ENCODE results near the gene POLR2L.

Gene POLR2L

GRCh38 chr11:842370-843002 lies at the start of gene POLR2L, which contains the start of gene TSPAN4:
Gene POLR2L, minus strand, starts transcription at chr11:842529. Its CDS starts 21 bp downstream, at chr11:842508.
Gene TSPAN4, plus strand, starts transcription at chr11:842852. Its CDS starts 7,453 bp downstream, at chr11:850305.
- DNase-seq = peak; percentile 77 to 93

DNA sequence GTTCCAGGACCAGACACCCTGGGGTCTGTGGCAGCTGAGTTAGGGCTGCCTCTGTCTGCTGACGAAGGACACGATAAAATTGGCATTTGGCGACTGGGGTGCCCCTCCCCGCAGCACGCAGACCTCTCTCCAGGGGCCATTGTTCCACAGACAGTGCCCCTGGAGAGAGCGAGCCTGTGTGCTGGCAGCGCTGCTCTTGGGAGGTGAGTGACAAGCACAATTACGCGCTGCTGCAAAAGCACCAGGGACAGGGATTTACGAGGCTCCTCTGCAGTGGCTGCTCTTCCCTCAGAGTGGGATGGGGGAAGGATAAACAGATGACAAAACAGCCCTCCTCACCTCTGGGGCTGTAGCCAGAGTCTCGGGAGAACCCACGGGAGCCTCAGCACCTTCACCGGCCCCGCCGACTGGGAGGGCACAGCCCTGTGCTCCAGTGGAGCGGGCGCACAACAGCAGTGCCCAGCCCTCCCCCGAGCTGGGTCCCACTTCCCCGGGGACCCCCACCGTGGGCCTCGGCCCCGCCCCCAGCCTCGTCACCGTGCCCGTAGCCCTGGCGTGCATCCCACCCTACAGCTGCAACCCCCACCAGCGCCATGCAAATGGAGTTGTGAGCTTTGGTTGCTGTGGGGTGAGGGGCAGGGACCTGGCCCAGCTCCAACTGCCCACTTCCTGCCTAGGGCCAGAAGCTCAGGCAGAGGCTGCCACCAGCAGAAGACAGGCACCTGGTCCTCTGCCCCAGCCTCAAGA lies 48.6 kb upstream of the POLR2L start:
- no peak for DNase-seq

GRCh38 chr11:889687-890475 lies 47.6 kb upstream of the POLR2L start:
- no peak for DNase-seq

DNA sequence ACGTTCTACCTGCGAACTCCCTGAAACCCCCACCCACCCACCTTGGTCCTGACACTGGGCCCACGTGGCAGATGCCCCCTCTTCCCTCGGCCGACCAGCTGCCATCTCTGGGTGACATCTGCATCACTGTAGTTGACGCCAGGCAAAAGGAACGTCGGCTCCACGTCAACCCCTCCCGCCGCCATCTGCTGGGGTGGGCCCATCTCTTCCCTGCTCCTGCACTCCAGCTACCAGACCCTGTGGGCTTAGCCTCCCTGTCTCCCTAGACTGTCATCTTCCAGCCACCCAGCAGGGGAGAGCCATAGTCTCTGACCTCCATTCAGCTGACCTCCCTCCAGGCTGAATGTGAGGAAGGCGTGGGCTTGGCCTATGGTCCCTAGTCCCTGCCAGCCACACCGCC lies 46.9 kb upstream of the POLR2L start:
- DNase-seq = no peak

DNA sequence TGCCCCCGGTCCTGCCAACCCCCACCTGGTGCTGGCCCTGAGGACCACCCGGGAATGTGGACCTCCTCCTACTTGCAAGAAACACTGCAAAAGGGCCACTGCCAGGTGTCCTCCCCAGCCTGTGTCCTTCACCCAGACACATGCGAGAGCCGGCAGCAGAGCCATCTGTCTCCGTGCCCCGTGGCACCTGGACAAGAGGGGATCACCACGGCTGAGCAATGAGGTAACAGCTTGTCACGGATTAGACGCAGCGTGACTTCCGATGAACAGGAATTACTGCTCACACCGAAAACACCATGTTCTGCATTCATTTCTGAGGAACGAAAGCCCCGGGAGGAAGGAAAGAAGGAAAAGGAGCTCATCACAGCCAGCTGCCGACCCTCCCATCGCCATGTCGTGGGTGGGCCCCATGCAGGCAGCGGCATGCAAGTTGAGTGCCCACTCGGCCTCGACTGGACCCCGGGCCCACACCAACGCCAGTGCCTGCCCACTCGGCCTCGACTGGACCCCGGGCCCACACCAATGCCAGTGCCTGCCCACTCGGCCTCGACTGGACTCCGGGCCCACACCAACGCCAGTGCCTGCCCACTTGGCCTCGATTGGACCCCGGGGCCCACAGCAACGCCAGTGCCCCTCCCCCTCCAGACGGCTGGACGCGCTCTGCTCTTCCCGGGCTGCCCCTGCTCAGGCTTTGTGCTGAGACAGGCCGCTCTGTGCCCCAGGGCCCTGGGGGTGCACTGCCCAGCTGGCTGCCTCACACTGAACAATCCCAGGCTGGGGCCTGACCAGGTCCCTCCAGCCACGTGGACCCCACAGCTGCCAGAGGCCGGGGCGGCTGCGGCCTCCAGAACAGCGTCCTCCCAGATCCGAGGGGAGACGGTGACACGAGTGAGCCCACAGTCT lies 46.2 kb upstream of the POLR2L start:
- DNase-seq = no peak

- no peak for DNase-seq
Observed at GRCh38 chr11:887589-887988, 45.3 kb upstream of the POLR2L start.

- DNase-seq = no peak
Observed at GRCh38 chr11:886568-886967, 44.2 kb upstream of the POLR2L start.

DNA sequence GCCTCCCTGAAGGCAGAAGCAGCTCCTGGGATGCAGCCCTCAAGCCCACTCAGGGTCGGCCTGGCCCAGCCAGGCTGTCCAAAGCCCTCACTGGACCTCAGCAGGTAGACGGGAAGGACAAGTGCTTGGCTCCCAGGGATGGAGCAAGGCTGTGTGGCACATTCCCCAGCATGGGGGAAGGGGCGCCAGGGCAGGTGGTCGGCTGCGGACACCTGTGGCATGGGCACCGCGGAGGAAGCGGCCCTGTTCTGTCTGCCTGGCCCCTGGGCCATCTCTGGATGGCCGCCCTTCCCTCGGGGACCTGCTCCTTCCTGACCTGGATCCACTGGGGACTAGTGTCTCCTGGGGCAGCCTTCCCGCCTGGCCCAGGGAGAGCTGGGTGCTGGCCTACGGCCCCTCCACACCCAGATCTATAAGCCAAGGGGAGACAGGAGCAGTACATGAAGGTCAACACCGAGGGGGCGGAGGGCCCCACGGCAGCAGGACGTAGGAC lies 42.3 kb upstream of the POLR2L start:
- no peak for DNase-seq

DNA sequence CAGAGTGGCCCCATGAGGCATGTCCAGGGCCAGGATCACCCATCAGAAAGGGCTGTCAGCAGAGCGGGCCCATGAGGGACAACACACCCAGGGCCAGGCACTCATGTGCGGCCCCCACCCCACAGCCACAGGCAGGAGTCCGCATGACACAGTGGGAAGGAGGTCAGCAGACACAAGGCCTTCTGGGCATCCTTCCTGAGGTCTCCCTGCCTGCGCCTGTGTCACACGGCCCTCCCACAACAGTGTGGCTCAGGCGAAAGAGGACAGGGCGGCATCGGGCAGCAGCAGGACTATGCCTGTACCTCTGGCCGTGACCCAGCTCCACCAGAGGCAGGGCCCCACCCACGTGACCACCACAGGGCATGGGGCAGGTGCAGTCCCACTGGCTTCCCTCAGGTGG lies 41.2 kb upstream of the POLR2L start:
- DNase-seq = no peak

- no peak for DNase-seq
Observed at GRCh38 chr11:882596-882995, 40.3 kb upstream of the POLR2L start.

DNA sequence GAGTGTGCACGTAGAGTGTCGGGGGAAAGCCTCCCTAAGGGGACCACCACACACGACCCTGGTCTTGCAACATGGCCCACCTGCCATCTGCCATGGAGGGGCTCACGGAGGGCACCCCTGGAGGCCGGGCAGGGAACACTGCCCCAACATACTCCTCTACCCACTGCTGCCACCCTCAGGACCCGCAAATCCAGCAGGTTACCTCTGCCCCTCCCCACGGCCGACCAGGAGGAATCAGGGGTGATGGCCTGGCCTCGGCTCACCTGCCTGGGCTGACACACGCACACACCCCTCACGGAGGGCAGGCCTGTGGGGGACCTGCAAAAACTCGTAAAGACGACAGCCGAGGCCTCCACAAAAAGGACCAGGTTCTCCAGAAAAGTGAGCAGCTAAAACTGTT lies 38.1 kb upstream of the POLR2L start:
- no peak for DNase-seq

- no peak for DNase-seq
Observed at GRCh38 chr11:877565-877964, 35.2 kb upstream of the POLR2L start.

DNA sequence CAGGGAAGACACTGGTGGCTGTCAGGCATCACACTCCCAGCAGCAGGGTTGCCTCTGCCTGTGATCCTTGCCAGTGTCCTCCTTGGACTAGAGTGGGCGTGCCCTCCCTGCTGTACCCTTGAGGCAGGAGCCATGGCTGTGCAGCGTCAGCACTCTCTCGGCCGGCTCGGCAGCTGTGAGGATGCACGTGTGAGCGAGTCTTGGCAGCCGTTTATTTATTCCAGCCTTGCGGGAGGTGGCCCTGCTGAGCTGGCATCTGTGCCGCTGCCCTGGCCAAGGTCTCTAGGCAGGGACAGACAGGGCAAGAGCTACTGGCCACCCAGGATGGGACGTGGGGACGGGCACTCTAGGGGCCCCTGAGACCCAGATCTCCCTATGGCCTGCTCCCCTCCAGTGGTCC lies 34.2 kb upstream of the POLR2L start:
- no peak for DNase-seq

GRCh38 chr11:875769-876301 lies 33.5 kb upstream of the POLR2L start:
- DNase-seq = no peak

GRCh38 chr11:875203-875602 lies 32.9 kb upstream of the POLR2L start:
- DNase-seq = no peak

- DNase-seq = no peak
Observed at GRCh38 chr11:873706-874105, 31.4 kb upstream of the POLR2L start.

DNA sequence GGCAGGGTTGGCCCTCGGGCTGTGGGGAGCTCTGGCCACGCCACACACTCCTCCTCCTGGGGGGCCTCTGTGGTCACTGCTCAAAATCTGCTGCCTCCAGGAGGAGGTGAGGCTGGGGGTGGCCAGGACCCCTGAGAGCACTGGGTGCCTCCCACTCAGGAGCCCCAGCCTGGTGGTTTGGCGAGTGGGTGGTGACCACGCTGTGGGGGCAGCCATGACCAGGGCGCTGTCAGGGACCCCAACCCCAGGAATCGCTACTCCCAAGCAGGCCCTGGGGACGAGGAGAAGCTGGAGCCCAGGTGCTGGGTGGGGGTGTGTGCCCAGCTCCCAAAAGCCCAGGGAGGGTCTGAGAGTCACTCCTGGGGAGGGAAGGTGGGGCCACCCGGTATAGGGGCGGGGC lies 30.5 kb upstream of the POLR2L start:
- DNase-seq = no peak

- DNase-seq = no peak
Observed at GRCh38 chr11:871472-871871, 29.1 kb upstream of the POLR2L start.

DNA sequence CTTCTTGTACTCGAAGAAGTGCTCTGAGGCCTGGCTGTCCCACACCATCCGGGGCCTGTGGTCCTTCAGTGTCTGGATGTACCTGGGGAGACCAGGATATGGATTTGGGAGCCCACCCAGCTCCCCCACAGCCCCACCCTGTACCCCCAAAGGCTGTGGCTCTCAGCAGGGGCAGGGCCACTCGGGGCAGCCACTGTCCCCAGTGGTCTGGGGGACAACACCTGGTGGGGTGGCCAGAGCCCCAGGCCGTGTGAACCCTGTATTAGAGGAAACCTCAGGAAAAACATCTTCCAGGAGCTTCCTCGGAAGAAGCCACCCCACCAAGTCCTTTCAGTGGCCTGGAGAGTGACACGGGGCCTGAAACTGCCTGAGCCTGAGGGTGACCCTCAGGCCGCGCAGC lies 28.1 kb upstream of the POLR2L start:
- DNase-seq = no peak

DNA sequence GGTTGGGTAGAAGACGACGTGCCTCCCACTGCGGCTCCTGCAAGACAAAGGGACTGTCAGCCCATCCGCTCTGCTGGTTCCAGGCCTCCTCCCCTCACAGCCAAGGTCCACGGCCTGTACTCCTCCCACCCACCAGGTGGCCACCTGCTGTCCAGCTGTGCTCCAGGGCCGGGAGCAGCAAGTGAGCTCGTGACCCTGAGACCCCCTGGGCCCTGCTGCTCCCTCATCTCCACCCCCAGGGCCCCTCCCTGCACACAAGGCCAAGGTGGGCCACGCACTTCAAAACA lies 27.7 kb upstream of the POLR2L start:
- DNase-seq = no peak

- DNase-seq = no peak
Observed at GRCh38 chr11:869399-870126, 27.2 kb upstream of the POLR2L start.

DNA sequence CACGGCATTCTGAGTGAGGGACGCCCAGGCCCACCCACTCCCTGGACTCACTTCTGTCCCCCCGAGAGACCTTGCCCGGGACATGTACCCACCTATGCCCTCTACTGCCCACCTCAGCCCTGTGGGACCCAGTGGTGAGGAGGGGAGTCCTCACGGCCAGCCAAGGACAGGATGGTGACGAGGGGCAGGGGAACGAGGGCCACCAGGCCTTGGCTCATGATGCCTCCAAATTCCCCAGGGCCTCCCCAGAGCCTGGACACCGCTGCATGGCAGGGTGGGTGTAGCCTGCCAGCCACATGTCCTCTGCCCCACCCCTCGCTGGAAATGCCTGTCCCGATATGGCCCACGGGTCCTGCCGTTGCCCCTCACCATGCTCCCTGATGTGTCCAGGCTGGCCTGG lies 26.5 kb upstream of the POLR2L start:
- DNase-seq = no peak
